ENCODE measurements around the gene HS3ST5. TPM values are rescaled to one million over a fixed set of nuclear protein-coding genes. Genes with fewer than 3 reads are reported as not detected.
A peak's percentile ranks its signal among the peaks of the same experiment; 100 is the strongest.

HS3ST5 gene
- total and polyA plus RNA-seq, 2 experiments from 2014 or later, result 2.4 to 4.1 TPM

DNA sequence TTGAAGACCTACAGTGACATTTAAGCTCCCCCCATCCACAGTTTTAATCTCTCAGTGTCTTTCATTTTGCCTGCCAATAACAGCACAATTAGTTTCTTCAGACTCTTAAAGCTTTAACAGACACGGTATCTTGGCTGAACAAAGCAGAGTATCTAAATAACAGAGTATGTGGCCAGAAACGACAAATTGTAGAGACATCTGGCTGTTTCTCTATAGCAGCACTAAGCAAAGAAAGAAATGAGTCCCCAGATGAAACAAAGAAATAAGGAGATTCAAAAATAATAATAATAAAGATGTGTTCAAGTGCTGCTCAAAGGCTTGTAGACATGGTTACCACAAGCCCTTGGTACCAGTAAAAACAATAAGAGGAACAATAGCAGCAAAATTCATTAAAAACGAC, 274.1 kb downstream of the HS3ST5 start:
- H3K27ac ChIP-seq, result no peak overlapping the region
- TF ChIP-seq, protein P1, sequence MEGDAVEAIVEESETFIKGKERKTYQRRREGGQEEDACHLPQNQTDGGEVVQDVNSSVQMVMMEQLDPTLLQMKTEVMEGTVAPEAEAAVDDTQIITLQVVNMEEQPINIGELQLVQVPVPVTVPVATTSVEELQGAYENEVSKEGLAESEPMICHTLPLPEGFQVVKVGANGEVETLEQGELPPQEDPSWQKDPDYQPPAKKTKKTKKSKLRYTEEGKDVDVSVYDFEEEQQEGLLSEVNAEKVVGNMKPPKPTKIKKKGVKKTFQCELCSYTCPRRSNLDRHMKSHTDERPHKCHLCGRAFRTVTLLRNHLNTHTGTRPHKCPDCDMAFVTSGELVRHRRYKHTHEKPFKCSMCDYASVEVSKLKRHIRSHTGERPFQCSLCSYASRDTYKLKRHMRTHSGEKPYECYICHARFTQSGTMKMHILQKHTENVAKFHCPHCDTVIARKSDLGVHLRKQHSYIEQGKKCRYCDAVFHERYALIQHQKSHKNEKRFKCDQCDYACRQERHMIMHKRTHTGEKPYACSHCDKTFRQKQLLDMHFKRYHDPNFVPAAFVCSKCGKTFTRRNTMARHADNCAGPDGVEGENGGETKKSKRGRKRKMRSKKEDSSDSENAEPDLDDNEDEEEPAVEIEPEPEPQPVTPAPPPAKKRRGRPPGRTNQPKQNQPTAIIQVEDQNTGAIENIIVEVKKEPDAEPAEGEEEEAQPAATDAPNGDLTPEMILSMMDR (IDR thresholded peaks at IDR 0.05; ENCODE audit: low read depth, low read length), result no peak

DNA sequence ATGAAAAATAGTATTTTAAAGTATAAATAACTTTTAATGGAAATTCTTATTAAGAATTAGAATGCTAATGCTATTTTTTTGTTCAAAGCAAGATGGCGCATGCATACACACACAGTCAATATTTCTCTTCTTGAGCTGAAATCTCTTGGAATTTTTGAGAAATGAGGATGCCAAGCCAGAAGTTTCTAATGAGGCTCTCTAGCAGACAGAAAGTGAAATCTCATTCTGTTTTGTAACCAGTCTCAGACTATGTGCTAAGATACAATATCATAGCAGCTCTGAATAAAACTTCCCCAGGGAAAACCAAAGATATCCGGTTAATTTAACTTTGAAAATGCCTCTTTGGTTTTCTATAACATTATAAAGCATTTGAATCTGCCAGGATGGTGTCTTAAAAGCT, 274.7 kb downstream of the HS3ST5 start:
- Histone ChIP-seq H3K9me3 (ENCODE audit: low read depth) (no peaks in the 10 kb centered on the region), H3K4me3 (no peak overlapping the region), H3K36me3 (no peaks in the 10 kb centered on the region), H3K4me1 (ENCODE audit: low read depth) (peaks cover 44% of the 10 kb centered on the region), H3K27ac (no peak overlapping the region), H3K27me3 (no peaks in the 10 kb centered on the region)
- TF ChIP-seq, protein P1 (IDR thresholded peaks at IDR 0.05; ENCODE audit: low read depth, low read length), result no peak
- DNase-seq (ENCODE audit: low read depth in 1 of 2, low spot score in 1 of 2), result peak in 1 of 2 donors; percentile 49

More for the DNA sequence above, 274.1 kb downstream of the HS3ST5 start:
- no peaks in the 10 kb centered on the region for H3K36me3 ChIP-seq
- DNase-seq (ENCODE audit: low read depth in 1 of 2, low spot score in 1 of 2), result no peak
- no peak overlapping the region for H3K4me3 ChIP-seq
- H3K4me1 ChIP-seq (ENCODE audit: low read depth), result peaks cover 38% of the 10 kb centered on the region
- no peaks in the 10 kb centered on the region for H3K9me3 ChIP-seq (ENCODE audit: low read depth)
- H3K27me3 ChIP-seq, result no peaks in the 10 kb centered on the region

DNA sequence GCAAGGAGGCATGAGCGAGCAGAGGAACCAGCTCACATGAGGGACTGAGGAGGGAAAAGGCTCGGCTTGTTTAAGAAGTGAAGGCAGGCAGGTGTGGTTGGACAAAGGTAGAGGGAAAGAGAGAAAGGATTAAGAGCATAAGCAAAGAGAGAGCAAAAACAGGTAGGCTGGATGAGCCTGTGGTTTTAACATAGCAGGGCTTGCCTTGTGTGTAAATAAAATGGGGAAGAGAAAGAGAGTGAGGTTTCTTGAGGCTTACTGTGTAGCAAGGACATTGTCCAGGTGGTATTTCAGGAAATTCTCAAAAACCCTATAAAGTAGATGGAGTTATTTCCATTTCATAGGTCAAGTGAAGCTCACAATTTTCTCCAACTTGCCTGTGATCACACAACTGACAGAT, 278.0 kb downstream of the HS3ST5 start:
- Histone ChIP-seq H3K36me3 (no peaks in the 10 kb centered on the region), H3K4me1 (ENCODE audit: low read depth) (peaks cover 58% of the 10 kb centered on the region), H3K27ac (peak overlapping the region; percentile 35), H3K9me3 (ENCODE audit: low read depth) (no peaks in the 10 kb centered on the region), H3K4me3 (no peak overlapping the region), H3K27me3 (no peaks in the 10 kb centered on the region)
- no peak for DNase-seq (ENCODE audit: low read depth in 1 of 2, low spot score in 1 of 2)
- TF ChIP-seq, protein P1 (IDR thresholded peaks at IDR 0.05; ENCODE audit: low read depth, low read length), result no peak

DNA sequence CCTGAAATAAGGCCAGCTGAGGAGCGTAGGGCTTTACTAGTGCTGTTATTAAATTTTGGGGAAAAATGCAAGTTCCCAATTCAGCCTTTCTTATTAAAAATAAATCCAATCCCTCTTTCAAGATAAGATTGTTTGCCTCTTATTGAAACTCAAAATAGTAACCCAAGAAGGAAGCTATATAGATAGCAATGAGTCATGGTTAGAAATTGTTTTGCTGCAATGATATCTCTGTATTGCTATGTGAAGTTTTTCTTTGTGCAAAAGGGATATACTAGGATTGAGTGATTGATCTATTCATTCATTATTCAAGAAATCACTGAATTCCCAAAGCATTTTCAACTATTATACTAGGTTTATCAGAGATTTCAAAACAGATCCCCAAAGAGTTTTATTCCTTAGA, 278.9 kb downstream of the HS3ST5 start:
- Histone ChIP-seq H3K9me3 (ENCODE audit: low read depth) (no peaks in the 10 kb centered on the region), H3K27ac (peak overlapping the region; percentile 35), H3K36me3 (no peaks in the 10 kb centered on the region), H3K4me1 (ENCODE audit: low read depth) (peaks cover 60% of the 10 kb centered on the region), H3K27me3 (no peaks in the 10 kb centered on the region), H3K4me3 (no peak overlapping the region)
- peak in 1 of 2 donors; percentile 25 for DNase-seq (ENCODE audit: low read depth in 1 of 2, low spot score in 1 of 2)
- TF ChIP-seq, protein P1 (IDR thresholded peaks at IDR 0.05; ENCODE audit: low read depth, low read length), result no peak

DNA sequence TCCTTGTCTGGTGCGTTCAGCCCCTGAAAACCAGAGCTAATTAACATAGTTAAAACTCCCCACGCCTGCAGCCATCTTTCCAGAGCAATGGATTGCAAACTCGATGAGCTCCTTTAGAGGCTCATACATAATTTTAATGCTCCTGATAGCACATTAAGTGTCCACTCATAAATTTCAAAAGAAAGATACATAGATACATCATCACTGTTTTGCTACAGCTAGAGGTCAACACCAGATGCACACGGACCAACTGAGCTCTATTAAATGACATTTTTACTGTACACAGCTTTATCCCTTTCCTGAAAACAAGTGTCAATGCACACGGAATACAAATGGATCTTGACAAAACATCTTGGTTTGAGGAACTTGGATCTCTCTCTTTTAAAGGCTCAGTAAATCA, 280.6 kb downstream of the HS3ST5 start:
- TF ChIP-seq, protein P1 (IDR thresholded peaks at IDR 0.05; ENCODE audit: low read depth, low read length), result no peak
- H3K9me3 ChIP-seq (ENCODE audit: low read depth), result no peaks in the 10 kb centered on the region
- no peaks in the 10 kb centered on the region for H3K36me3 ChIP-seq
- H3K27ac ChIP-seq, result peak overlapping the region; percentile 74
- no peaks in the 10 kb centered on the region for H3K27me3 ChIP-seq
- no peak for DNase-seq (ENCODE audit: low read depth in 1 of 2, low spot score in 1 of 2)
- H3K4me1 ChIP-seq (ENCODE audit: low read depth), result peaks cover 65% of the 10 kb centered on the region
- peak overlapping the region; percentile 3 for H3K4me3 ChIP-seq

DNA sequence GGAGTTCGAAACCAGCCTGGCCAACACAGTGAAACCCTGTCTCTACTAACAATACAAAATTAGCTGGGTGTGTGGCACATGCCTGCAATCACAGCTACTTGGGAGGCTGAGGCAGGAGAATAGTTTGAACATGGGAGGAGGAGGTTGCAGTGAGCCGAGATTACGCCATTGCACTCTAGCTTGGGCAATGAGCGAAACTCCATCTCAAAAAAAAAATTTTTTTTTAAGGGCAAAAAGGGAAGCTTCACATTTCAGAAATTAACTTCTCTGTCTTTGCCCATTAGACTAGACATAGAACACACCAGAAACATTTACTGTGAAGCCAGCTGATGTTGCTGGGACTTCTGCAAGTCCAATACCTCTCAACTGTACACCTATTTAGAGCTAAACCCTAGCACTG, 281.1 kb downstream of the HS3ST5 start:
- H3K9me3 ChIP-seq (ENCODE audit: low read depth), result no peaks in the 10 kb centered on the region
- no peaks in the 10 kb centered on the region for H3K36me3 ChIP-seq
- H3K4me3 ChIP-seq, result no peak overlapping the region
- peak overlapping the region; percentile 74 for H3K27ac ChIP-seq
- TF ChIP-seq, protein P1 (IDR thresholded peaks at IDR 0.05; ENCODE audit: low read depth, low read length), result no peak
- no peak for DNase-seq (ENCODE audit: low read depth in 1 of 2, low spot score in 1 of 2)
- H3K27me3 ChIP-seq, result no peaks in the 10 kb centered on the region
- H3K4me1 ChIP-seq (ENCODE audit: low read depth), result peaks cover 61% of the 10 kb centered on the region

Measured in cardiac muscle cell (in vitro differentiated cells and primary cell).